ENCODE results near the gene NXF3.
A peak's percentile ranks its signal among the peaks of the same experiment; 100 is the strongest.
"Not testable (repeated sequence)": the region's sequence is repeated elsewhere in the genome, so short reads cannot be mapped to it uniquely, and the experiment has no call there.

NXF3 gene, protein sequence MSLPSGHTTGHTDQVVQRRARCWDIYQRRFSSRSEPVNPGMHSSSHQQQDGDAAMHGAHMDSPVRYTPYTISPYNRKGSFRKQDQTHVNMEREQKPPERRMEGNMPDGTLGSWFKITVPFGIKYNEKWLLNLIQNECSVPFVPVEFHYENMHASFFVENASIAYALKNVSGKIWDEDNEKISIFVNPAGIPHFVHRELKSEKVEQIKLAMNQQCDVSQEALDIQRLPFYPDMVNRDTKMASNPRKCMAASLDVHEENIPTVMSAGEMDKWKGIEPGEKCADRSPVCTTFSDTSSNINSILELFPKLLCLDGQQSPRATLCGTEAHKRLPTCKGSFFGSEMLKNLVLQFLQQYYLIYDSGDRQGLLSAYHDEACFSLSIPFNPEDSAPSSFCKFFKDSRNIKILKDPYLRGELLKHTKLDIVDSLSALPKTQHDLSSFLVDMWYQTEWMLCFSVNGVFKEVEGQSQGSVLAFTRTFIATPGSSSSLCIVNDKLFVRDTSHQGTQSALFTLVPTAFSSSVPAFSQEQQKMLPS

DNA sequence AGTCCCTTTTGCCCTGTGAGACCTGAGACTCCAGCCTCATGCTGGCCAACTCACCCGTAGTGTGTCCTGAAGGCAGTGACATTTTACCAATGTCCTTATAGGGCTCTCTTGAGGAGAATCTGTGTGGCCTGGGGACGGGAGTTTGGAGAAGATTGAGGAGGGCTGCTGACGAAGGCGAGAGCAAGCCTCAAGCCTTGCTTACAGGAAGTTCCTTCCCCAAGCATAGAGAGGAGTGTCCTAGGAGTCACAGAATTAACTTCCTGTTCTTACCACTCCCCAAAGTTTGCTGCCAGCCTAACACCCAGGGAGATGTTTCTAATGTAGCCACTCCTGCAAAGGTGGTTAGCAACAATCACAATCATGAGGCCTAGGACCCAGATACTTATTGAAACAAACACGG lies at the start of gene NXF3:
NXF3 (minus strand) TSS at position 202 of the 400 bp plus-strand sequence; CDS start at position 82, 120 bp downstream.
- no peak for DNase-seq

DNA sequence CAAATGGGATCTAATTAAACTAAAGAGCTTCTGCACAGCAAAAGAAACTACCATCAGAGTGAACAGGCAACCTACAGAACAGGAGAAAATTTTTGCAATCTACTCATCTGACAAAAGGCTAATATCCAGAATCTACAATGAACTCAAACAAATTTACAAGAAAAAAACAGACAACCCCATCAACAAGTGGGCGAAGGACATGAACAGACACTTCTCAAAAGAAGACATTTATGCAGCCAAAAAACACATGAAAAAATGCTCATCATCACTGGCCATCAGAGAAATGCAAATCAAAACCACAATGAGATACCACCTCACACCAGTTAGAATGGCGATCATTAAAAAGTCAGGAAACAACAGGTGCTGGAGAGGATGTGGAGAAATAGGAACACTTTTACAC lies 43.6 kb upstream of the NXF3 start:
- DNase-seq, result not testable (repeated sequence)

DNA sequence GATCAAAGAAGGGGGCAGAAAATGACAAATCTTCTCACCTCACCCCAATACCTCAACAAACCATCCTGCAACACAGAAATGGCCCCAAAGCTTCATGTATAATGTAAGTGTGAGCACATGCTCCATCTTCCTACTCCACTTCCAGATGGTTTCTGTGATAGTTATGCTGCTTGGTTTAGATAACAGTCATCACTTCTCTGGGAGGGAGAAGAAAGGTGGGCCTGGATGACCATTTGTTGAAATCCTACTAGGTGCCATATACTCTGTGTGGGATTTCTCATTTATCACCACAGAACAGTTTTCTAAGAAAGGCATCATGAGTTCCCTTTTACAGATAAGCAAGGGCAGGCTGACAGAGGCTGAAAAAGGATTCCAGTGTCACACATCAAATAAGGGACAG lies 31.3 kb upstream of the NXF3 start:
- DNase-seq, result no peak

DNA sequence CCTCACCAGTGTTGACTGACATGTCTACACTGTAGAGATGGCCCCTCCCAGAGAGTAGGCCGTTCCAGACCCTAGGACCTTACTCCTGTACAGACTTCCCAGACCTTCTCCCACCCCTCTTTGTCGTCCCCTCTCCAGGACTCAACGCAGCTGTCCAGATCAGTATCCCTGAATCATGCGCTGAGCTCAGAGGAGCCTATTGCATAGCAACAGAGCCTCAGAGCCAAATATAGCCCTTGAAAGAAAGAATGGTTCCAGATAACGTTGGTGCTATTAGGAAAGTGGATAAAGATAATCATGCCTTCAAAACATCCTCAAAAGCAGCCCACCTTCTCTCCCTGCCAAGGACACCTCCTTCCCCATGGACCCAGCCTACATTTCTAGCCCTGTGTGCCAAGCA lies 27.8 kb upstream of the NXF3 start:
- DNase-seq, result no peak

DNA sequence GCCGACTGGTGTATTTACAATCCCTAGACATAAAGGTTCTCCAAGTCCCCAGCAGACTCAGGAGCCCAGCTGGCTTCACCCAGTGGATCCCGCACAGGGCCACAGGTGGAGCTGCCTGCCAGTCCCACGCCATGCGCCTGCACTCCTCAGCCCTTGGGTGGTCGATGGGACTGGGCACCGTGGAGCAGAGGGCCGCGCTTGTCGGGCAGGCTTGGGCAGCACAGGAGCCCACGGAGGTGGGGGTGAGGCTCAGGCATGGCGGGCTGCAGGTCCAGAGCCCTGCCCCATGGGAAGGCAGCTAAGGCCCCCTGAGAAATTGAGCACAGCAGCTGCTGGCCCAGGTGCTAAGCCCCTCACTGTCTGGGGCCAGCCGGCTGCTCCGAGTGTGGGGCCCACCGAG lies 24.0 kb upstream of the NXF3 start:
- DNase-seq, result not testable (repeated sequence)

DNA sequence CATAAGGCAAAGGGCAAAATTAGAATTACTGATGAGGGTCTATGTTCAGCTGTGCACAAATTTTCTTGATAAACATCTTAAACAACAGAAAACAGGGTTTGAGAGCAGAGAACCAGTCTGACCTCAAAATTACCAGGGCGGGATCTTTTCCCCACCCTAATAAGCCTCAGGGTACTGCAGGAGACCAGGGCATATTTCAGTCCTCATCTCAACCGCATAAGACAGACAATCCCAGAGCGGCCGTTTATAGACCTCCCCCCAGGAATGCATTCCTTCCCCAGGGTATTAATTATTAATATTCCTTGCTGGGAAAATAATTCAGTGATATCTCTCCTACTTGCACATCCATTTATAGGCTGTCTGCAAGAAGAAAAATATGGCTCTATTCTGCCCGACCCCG lies 16.6 kb upstream of the NXF3 start:
- not testable (repeated sequence) for DNase-seq

DNA sequence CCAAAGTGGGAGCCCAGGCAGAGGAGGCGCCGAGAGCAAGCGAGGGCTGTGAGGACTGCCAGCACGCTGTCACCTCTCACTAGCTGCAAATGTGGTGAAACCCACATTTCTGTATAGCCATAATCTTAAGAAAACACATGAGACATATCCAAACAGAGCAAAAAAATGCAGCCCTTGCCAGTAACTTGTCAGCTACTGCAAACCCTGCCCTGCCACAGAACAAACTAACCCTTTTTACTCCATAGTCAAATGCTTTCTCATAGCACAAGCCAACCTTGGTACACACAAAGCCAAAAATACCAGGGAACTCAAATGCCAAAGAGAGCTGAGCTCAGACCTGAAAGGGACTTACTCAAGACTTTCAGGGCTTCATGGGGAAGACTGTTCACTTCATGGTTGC lies 14.9 kb upstream of the NXF3 start:
- no peak for DNase-seq

DNA sequence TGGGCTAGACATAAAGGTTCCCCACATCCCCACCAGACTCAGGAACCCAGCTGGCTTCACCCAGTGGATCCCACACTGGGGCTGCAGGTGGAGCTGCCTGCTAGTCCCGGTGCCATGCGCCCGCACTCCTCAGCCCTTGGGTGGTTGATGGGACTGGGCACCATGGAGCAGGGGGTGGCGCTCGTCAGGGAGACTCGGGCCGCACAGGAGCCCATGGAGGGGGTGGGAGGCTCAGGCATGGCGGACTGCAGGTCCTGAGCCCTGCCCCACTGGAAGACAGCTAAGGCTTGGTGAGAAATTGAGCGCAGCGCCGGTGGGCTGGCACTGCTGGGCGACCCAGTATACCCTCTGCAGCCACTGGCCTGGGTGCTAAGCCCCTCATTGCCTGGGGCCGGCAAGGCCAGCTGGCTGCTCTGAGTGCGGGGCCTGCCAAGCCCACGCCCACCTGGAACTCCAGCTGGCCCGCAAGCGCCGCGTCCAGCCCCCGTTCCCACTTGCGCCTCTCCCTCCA lies 14.3 kb upstream of the NXF3 start:
- DNase-seq, result not testable (repeated sequence)

DNA sequence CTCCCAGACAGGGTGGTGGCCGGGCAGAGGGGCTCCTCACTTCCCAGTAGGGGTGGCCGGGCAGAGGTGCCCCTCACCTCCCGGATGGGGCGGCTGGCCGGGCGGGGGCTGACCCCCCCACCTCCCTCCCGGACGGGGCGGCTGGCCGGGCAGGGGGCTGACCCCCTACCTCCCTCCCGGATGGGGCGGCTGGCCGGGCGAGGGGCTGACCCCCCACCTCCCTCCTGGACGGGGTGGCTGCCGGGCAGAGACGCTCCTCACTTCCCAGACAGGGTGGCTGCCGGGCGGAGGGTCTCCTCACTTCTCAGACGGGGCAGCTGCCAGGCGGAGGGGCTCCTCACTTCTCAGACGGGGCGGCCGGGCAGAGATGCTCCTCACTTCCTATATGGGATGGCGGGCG lies 11.4 kb upstream of the NXF3 start:
- not testable (repeated sequence) for DNase-seq

DNA sequence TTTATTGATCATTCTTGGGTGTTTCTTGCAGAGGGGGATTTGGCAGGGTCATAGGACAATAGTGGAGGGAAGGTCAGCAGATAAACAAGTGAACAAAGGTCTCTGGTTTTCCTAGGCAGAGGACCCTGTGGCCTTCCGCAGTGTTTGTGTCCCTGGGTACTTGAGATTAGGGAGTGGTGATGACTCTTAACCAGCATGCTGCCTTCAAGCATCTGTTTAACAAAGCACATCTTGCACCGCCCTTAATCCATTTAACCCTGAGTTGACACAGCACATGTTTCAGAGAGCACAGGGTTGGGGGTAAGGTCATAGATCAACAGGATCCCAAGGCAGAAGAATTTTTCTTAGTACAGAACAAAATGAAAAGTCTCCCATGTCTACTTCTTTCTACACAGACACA lies 10.9 kb upstream of the NXF3 start:
- not testable (repeated sequence) for DNase-seq

DNA sequence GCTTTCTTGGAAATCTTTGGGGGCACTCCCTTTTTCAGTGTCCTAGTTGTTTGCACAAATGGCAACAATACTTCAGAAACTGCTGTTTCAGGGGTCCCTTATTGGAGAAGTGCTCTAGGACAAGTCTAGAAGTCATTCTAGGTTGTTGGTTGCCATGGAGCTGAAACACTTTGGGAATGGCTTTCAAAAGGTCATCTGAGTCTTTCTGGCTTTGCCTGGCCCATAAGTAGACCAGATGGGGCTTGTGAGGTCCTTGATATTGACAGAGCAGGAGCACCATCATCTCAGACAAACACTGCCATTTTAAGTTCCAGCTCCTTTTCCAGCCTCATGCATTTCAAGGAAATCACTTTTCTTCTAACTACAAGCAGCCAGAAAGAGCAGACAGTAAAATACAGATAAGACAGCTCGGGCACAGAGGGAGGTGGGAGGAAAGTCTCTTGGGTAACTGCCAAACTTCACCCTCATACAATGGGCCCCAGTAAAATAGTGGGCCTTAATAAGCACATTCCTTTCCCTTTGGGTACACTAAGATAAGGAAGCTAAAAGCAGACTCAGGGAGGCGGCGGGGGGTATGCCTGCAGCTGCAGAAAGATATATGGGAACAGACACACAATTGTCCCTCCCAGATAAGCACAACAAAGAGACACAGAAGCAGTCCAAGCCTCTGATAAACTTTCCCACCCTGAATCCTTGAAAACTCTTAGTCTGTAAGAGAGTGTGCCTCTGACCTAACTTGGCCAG lies 8.5 kb upstream of the NXF3 start:
- DNase-seq, result peak; percentile 25

DNA sequence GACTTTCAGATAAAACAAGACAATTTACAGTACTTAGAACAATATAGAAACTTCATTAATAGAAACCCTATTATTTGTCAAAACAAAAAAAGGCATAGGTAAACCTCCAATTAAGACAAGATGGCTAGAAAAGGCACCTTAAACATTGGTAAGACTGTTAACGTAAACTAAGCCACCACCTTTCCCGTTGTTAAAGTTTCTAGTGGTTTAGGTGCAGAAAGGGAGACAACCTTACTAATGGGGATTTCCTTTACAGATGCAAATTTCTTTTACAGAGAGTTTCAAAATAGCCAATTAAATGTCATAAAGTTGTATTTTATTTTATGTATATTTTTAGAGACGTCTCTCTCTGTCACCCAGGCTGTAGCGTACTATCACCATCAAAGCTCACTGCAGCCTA lies 7.5 kb upstream of the NXF3 start:
- no peak for DNase-seq

DNA sequence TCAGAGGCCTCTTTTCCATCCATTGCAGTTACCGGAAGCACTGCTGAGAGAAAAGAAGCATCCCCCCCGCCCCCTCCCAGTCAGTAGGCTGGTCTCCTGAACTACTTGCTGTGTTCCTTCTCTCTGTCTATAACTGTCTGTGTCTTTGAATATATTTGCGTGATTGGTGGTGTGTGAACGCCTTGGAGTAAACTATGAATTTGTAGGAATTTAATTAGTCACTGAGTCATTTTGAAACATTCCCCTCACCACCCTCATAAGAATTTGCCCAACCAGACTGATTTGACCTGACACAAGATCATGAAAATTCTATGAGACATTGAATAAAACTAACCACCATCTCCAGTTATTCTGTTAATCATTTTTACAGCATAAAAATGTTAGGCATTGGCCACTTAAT lies 6.7 kb upstream of the NXF3 start:
- peak; percentile 23 for DNase-seq

DNA sequence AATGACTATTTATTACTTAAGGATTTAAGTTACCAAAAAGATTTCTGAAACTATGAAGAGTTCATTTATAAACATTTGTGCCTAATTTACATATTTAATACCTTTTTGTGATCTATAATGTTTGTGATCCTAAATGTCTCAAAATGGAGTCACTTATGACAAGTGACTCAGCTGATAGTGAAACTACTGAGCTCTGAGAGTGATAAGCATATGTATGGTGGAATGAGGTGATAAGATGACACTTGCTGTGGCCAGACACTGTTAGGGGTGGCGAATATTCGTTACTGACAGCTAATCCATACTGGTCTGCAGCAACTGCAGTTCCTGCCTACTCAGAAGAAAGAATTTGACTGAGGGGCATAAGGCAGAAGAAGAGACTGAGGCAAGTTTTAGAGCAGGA lies 5.5 kb upstream of the NXF3 start:
- no peak for DNase-seq

DNA sequence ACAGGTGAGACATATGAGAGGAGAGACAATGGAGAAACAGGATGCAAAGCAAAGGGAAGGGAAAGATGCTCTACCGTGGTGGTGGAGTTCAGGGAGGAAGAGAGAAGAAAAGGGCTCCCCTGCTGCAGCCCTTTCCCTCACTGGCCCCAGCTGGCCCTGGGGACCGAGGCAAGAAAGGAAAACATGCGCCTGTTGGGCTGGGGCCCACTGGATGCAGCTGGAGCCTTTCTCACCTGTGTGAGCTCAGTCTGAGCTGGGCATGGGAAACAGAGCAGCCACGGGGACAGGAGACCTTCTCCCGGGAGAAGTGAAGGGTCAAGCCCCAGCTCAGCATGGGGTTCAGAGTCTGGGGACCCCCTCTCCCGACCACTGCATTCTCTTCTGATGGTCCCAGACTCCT lies 11.9 kb downstream of the NXF3 start:
- no peak for DNase-seq

DNA sequence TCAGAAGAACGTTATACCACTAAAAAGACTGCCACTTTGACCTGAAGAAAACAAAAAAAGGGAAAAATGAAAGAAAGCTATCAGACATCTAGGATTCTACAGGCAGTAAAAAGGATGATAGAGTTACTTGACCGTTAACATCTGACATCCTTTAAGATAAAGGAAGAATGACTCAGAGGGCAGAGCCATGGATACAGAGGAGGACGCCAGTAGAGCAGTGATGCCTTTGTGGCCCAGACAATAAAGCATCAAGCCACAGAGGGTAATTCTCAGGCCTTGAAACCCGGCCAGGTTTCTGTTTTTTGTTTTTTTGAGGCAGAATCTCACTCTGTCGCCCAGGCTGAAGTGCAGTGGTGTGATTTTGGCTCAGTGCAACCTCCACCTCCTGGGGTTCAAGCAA lies 19.5 kb downstream of the NXF3 start:
- DNase-seq, result no peak

DNA sequence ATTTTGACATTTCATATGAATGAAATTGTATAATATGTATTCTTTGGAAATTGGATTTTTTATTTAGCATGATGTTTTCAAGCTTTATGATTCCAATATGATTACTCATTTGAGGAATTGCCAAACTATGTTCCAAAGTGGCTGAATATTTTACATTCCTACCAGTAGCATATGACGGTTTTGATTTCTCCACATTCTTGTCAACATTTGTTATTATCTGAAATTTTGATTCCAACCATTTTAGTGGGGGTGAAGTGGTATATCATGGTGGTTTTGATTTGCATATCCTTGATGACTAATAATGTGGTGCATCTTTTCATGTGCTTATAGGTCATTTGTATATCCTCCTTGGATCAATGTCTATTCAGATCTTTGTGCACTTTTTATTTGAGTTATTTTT lies 26.3 kb downstream of the NXF3 start:
- no peak for DNase-seq

DNA sequence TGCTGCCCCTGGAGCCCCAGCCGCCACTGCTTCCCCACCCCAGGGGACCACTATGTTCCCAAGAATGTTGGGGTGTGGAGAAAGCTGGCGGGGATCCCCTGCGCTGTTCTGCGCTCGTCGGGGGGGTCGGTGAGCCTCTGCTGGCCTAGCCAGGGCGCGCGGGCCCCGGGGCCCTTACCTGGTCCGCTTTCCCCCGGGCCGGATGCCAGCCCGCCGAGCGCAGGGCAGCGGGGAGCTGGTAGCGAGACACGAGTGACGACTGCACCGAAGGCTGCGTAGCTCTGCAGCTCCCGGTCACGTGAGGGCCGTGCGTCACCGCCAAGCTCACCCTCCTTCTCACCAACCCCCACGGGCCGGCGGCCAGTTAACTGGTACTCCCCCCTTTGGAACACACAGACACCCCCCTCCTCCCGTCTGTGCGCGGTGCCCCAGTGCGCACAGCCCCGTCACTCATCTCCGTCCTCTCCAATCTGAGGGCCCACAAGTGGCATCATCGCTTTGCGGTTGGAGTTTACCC lies 29.0 kb downstream of the NXF3 start, which contains the start of gene BEX1:
BEX1 (minus strand) TSS at position 254 of the 517 bp plus-strand sequence. CDS start 897 bp downstream, outside the sequence.
- peak; percentile 85 for DNase-seq

DNA sequence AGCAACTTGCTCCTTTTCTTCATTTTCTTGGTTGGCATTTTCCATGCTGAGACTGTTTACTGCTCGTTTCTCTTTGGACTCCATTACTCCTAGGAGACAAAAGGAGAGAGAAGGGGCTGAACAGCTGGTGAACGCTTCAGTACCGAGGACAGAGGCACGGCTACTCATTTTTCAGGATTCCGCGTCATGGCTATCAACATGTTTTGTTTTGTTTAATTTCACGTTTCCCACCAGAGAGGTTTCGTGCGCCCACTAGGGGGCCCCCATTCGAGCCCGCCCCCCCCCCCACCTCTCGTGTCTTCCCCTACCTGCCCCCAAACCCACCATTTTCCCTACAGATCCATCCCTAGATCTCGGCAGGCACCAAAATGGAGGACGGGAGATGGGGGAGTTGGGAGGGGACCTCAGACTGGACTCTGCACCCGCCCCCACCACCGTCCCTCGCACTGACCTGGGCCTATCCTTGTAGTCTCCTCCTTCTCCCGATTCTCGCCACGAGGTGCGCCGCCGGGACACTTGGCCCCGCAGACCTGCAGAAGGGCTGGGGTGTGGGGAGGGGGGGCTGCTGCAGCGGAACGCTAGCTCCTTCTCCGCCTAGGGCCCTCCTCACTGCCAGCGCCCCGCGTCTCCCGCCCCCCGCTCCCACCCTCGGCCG lies 29.6 kb downstream of the NXF3 start:
- peak; percentile 77 for DNase-seq

DNA sequence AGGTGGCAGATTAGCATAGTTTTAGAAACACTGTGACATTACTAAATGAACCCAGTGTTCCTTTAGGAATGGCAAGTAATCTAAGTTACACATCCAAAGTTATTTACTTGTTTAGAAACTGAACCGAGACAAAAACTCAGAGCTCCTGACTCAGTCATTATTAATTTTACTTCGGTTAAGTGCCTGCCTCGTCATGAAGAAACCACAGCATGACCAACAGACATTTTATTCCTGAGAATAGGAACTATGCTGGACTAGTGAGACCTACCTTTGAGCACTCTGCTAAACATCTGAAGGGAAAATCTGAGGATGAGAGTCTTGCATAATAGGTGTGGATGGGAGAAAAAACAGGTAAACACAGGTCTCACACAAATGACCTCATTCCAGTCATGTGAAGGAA lies 31.5 kb downstream of the NXF3 start:
- DNase-seq, result no peak

DNA sequence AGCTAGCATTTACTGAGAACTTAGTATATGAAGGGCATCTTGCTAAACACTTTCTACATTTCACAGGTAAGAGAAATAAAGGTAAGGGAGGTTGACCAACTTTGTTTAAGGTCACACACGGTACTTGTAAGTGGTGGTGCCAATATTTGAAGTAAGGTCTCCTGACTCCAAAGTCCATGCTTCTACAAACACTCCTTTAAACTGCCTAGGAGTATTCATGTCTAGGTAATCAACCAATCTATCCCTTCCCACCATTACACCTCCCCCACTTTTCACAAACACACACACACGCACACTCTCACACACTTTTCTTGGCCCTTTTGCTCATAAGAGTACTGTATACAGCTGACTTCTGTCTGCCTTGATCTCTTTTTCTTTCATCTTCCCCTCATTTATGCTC lies 36.0 kb downstream of the NXF3 start:
- DNase-seq, result no peak

DNA sequence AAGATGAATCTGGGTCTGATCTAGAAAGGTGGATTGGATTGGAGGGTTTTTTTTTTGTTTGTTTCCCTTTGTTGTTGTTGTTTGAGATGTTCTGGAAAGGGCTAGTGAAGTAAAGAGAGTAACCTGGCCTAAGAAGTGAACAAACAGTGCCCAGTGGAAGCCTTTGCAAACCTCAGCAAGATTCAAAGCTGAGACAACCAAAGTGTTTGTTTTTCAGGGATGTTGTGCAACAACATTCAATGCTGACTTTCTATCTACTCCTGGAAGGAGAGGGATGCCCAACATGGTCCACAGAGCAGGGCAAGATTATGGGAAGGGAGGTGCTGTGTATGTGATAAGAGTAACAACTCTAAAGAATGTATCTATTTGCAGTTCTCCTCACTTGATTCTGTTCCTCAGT lies 40.3 kb downstream of the NXF3 start:
- DNase-seq, result no peak

DNA sequence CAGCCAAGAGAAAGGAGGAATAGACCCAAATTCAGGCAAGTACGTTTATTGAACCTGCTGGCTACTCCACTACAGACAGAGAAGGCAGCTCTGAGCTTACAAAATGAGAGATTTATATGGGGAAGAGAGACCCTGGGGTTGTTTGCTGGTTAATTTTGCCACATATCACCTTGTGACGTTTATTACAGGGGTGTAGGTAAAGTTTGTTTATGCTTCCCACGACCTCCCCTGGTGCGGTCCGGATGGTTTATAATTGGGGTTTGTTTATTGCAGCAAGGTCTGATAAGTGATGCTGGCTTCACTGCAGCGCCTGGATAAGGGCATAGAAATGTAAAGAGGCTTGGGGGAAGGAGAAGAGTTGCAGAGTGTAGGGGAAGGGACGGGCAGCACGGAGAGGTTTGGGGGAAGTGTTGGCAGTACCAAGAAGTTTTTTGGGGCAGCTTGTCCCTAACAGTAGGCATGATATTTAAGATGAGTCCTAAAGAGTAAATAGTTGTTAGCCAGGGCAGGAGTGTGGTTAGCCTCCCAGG lies 41.6 kb downstream of the NXF3 start:
- DNase-seq, result no peak
